ENCODE data around the gene RFTN1.

DNA sequence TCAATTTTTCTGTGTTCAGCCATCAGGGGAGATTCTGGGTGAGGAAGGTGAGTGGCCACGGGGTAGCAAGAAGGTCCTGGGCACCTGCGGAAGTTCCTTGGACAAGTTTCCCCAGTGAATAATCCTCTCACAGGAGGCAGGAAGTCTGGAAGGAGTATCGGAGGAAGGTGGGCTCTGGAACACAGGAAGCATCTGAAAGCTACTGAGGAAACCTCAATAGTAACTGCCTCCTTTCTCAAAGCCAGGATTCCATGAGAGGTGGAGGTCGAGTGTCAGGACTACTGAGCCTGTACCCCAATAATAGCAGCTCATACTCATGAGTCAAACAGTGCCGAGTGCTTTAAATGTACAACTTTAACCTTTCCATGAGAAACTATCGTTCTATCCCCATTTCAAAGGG is 137.6 kb downstream of the RFTN1 start:
- TF ChIP-seq CTCF (IDR thresholded peaks at IDR 0.05) (no peak), EZH2 (IDR thresholded peaks at IDR 0.05; ENCODE audit: borderline replicate concordance, insufficient read depth, low read depth, low read length, poor library complexity, severe bottlenecking) (no peak)
